SK-N-SH (cell line): Measurements from ENCODE around the gene OSCAR. TPM values are rescaled to one million over a fixed set of nuclear protein-coding genes. Genes with fewer than 3 reads are reported as not detected.

Experiments
- CTCF ChIA-PET: fragments of 300-600, 350-600 bp; formaldehyde crosslinking; extraction: SDS; loops from one replicate; lab custom pipeline; 2021; lab: Yijun Ruan, JAX
- POLR2A ChIA-PET: fragments of 350-600 bp; sonication (Branson Sonifier 250); formaldehyde crosslinking; extraction: SDS; loops from one replicate; lab custom pipeline; 2020; ENCODE audit warnings: antibody characterized with exemption, inconsistent platforms; lab: Yijun Ruan, JAX
- DNase-seq: peaks from one replicate; pipeline ENCODE4 v3.0.0; 2012
- H2AFZ ChIP-seq: fragments of 200-600 bp; sonication (generic); 2 replicates; pipeline ENCODE4 v1.8.1; 2016; ENCODE audit warnings: antibody characterized with exemption, mild to moderate bottlenecking, low read depth
- H3F3A ChIP-seq: fragments of 200-600 bp; sonication (generic); replicated peaks from 2 replicates; pipeline ENCODE3; 2016; ENCODE audit warnings: antibody characterized with exemption, mild to moderate bottlenecking; ENCODE audit not compliant: insufficient read depth
- H3K27ac ChIP-seq, 2 experiments: fragments of 200-500 bp in 1 of 2; fragments of 200-600 bp in 1 of 2; sonication (Bioruptor generic) in 1 of 2; sonication (generic), shearing (Covaris generic) in 1 of 2; 2 replicates each; pipeline versions ENCODE4 v1.5.1 to v1.6.1; 2014 to 2016; ENCODE audit warnings: low read depth in 2 of 2, inconsistent platforms in 1 of 2, low read length in 1 of 2, mild to moderate bottlenecking in 1 of 2, mixed read lengths in 1 of 2
- H3K27me3 ChIP-seq: fragments of 200-600 bp; sonication (generic), shearing (Covaris generic); 2 replicates; pipeline ENCODE4 v1.6.1; 2016; ENCODE audit warnings: mixed run types; ENCODE audit not compliant: insufficient read depth
- H3K36me3 ChIP-seq, 2 experiments: fragments of 200-500 bp in 1 of 2; fragments of 200-600 bp in 1 of 2; sonication (Bioruptor generic) in 1 of 2; sonication (generic) in 1 of 2; replicated peaks in 1 of 2; 2 replicates each; pipeline versions ENCODE3 to v1.5.1; 2014 to 2016; ENCODE audit warnings: low read length in 1 of 2, mild to moderate bottlenecking in 1 of 2; ENCODE audit not compliant: insufficient read depth in 2 of 2, control insufficient read depth in 1 of 2
- H3K4me1 ChIP-seq, 2 experiments: fragments of 200-500 bp in 1 of 2; fragments of 200-600 bp in 1 of 2; sonication (Bioruptor generic) in 1 of 2; sonication (generic), shearing (Covaris generic) in 1 of 2; 2 replicates each; pipeline versions ENCODE4 v1.5.1 to v1.6.1; 2014 to 2016; ENCODE audit warnings: low read depth in 1 of 2, low read length in 1 of 2, mixed run types in 1 of 2; ENCODE audit not compliant: insufficient read depth in 2 of 2, control insufficient read depth in 1 of 2
- H3K4me2 ChIP-seq: fragments of 200-600 bp; sonication (generic), shearing (Covaris generic); 2 replicates; pipeline ENCODE4 v1.6.1; 2017; ENCODE audit warnings: mixed run types
- H3K4me3 ChIP-seq, 2 experiments: fragments of 200-500 bp in 1 of 2; fragments of 200-600 bp in 1 of 2; sonication (Bioruptor generic) in 1 of 2; sonication (generic), shearing (Covaris generic) in 1 of 2; 2 replicates each; pipeline versions ENCODE4 v1.5.1 to v1.8.1; 2014 to 2016; ENCODE audit warnings: low read depth in 2 of 2, inconsistent platforms in 1 of 2, low read length in 1 of 2, mild to moderate bottlenecking in 1 of 2, mixed read lengths in 1 of 2, moderate library complexity in 1 of 2
- H3K79me2 ChIP-seq: fragments of 200-600 bp; sonication (generic); 2 replicates; pipeline ENCODE4 v1.8.1; 2017; ENCODE audit warnings: mild to moderate bottlenecking; ENCODE audit not compliant: insufficient read depth
- H3K9ac ChIP-seq: fragments of 200-600 bp; sonication (generic); 2 replicates; pipeline ENCODE4 v1.6.1; 2017; ENCODE audit warnings: mixed run types
- H3K9me2 ChIP-seq: fragments of 200-600 bp; sonication (generic); 2 replicates; pipeline ENCODE4 v1.6.1; 2017; ENCODE audit warnings: mixed run types
- H3K9me3 ChIP-seq: fragments of 200-600 bp; sonication (generic); 2 replicates; pipeline ENCODE4 v1.6.1; 2017; ENCODE audit warnings: mixed run types, mild to moderate bottlenecking, moderate library complexity
- H4K20me1 ChIP-seq: fragments of 200-600 bp; sonication (generic); 2 replicates; pipeline ENCODE4 v1.6.1; 2017; ENCODE audit warnings: mild to moderate bottlenecking, mixed run types; ENCODE audit not compliant: insufficient read depth
- FOXJ3 ChIP-seq: sonication (generic); formaldehyde crosslinking; IDR thresholded peaks from 2 replicates; pipeline ENCODE4 v1.5.1; 2020; ENCODE audit warnings: mild to moderate bottlenecking, missing genetic modification reagents
- FOXM1 ChIP-seq: IDR thresholded peaks from 2 replicates; pipeline ENCODE4 v1.4.0; 2012; ENCODE audit warnings: low read depth, mild to moderate bottlenecking
- JUND ChIP-seq: IDR thresholded peaks from 2 replicates; pipeline ENCODE4 v1.4.0; 2012
- MEF2A ChIP-seq: IDR thresholded peaks from 2 replicates; pipeline ENCODE4 v1.4.0; 2012; ENCODE audit warnings: low read depth, borderline replicate concordance
- MXI1 ChIP-seq: IDR thresholded peaks from 2 replicates; pipeline ENCODE4 v1.6.1; 2012; ENCODE audit warnings: mild to moderate bottlenecking, low read depth, low read length, improper control_type of control experiment
- NFIC ChIP-seq: IDR thresholded peaks from 2 replicates; pipeline ENCODE4 v1.4.0; 2012; ENCODE audit warnings: borderline replicate concordance
- POLR2AphosphoS5 ChIP-seq: IDR thresholded peaks from 2 replicates; pipeline ENCODE4 v1.6.1; 2012; ENCODE audit warnings: low read depth, low read length
- RFX5 ChIP-seq: IDR thresholded peaks from 2 replicates; pipeline ENCODE4 v1.6.1; 2012; ENCODE audit warnings: mild to moderate bottlenecking, improper control_type of control experiment, low read length
- WGBS: methylation state at CpG from one replicate; pipeline ENCODE4 v1.1.6; 2017; ENCODE audit warnings: low lambda C conversion rate; 5-methylcytosine and 5-hydroxymethylcytosine counted together
- polyA plus RNA-seq, 3 experiments: library from polyadenylated mRNA; depleted of rRNA; stranded (reverse); fragments of >200 nt; gene quantifications; 2 replicates each; pipeline ENCODE4 v1.2.3, GENCODE V29; 2012
- TF ChIP-seq, protein P1 (sequence below): fragments of 150-350 bp; IDR thresholded peaks from 2 replicates; pipeline ENCODE4 v1.6.1; 2016; ENCODE audit warnings: mild to moderate bottlenecking, low read depth, low read length
- TF ChIP-seq, protein P2 (sequence below): IDR thresholded peaks from 2 replicates; pipeline ENCODE4 v1.4.0; 2012; ENCODE audit warnings: low read depth, borderline replicate concordance
- TF ChIP-seq, protein P3 (sequence below): IDR thresholded peaks from 2 replicates; pipeline ENCODE4 v1.4.0; 2012; ENCODE audit warnings: low read depth

Gene OSCAR
- polyA plus RNA-seq, 1 of the 3 experiments (the other 2 are of a cell fraction) = 1.2 TPM

DNA sequence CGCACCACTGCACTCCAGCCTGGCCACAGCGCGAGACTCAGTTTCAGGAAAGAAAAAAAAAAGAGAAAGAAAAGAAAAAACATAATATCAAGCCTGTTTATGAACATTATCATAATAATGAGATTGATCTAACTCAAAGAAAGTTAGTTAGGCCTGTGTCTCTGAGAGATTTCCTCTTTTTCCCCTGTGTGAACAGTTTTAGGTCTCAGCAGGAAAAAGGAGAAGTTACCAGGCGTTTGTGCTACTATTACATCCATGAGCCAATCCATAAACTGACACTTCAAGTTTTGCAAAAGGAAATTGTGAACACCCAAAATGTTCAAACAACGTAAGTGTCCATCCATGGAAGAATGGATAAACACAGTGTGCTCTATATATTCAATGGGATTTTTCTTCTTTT, 23.3 kb downstream of the OSCAR start:
- ChIA-PET POLR2A (no interaction called here), CTCF (no interaction called here)
- no peak overlapping the region for H3K4me3 ChIP-seq
- no peak overlapping the region for H3K27ac ChIP-seq
- no peaks in the 10 kb centered on the region for H3K36me3 ChIP-seq
- no peaks in the 10 kb centered on the region for H3K4me1 ChIP-seq
- 18% methylated on average over 5 of the region's 5 CpGs for WGBS
- H3K9me2 ChIP-seq = no peaks in the 10 kb centered on the region
- H3K9ac ChIP-seq = no peak overlapping the region
- TF ChIP-seq FOXM1 = no peak
- TF ChIP-seq MXI1 = no peak
- no peak overlapping the region for H2AFZ ChIP-seq
- no peaks in the 10 kb centered on the region for H3K79me2 ChIP-seq
- DNase-seq = no peak
- no peak overlapping the region for H3K4me2 ChIP-seq
- no peaks in the 10 kb centered on the region for H4K20me1 ChIP-seq
- no peaks in the 10 kb centered on the region for H3F3A ChIP-seq
- peaks cover 50% of the 10 kb centered on the region; the same call in 1 of the 2 replicates for H3K27me3 ChIP-seq
- H3K9me3 ChIP-seq = no peaks in the 10 kb centered on the region

DNA sequence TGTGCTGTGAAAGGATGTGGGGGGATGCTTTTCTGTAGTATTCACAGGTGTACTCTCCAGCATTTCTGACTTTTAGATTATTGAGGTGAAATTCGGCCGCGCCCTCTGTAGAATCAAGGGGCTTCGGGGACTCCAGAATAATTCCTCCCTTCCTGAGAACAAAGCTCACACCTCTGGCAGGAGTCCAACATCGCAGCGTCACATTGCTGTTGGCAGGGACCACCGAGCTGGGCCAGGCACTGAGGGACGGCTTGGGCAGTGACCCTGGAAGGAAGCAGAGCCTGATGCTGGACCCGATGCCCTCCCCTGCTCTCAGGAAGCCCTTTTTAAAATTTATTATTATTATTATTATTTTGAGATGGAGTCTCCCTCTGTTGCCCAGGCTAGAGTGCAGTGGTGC, 25.8 kb downstream of the OSCAR start:
- ChIA-PET CTCF (interaction anchor here (0.6 kb wide), 1 partner anchor 116 kb away, joined by 3 read pairs; no protein-coding TSS in a partner anchor), POLR2A (no interaction called here)
- H3K4me2 ChIP-seq = no peak overlapping the region
- no peaks in the 10 kb centered on the region for H3K9me3 ChIP-seq
- no peaks in the 10 kb centered on the region for H3K79me2 ChIP-seq
- H3K27ac ChIP-seq = no peak overlapping the region
- TF ChIP-seq, protein P1, sequence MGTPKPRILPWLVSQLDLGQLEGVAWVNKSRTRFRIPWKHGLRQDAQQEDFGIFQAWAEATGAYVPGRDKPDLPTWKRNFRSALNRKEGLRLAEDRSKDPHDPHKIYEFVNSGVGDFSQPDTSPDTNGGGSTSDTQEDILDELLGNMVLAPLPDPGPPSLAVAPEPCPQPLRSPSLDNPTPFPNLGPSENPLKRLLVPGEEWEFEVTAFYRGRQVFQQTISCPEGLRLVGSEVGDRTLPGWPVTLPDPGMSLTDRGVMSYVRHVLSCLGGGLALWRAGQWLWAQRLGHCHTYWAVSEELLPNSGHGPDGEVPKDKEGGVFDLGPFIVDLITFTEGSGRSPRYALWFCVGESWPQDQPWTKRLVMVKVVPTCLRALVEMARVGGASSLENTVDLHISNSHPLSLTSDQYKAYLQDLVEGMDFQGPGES = no peak
- TF ChIP-seq JUND (no peak), MEF2A (no peak), NFIC (no peak), FOXM1 (no peak), RFX5 (no peak), FOXJ3 (CRISPR knock-in tag) (no peak), POLR2AphosphoS5 (no peak)
- TF ChIP-seq, protein P2, sequence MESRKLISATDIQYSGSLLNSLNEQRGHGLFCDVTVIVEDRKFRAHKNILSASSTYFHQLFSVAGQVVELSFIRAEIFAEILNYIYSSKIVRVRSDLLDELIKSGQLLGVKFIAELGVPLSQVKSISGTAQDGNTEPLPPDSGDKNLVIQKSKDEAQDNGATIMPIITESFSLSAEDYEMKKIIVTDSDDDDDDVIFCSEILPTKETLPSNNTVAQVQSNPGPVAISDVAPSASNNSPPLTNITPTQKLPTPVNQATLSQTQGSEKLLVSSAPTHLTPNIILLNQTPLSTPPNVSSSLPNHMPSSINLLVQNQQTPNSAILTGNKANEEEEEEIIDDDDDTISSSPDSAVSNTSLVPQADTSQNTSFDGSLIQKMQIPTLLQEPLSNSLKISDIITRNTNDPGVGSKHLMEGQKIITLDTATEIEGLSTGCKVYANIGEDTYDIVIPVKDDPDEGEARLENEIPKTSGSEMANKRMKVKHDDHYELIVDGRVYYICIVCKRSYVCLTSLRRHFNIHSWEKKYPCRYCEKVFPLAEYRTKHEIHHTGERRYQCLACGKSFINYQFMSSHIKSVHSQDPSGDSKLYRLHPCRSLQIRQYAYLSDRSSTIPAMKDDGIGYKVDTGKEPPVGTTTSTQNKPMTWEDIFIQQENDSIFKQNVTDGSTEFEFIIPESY = no peak
- TF ChIP-seq, protein P3, sequence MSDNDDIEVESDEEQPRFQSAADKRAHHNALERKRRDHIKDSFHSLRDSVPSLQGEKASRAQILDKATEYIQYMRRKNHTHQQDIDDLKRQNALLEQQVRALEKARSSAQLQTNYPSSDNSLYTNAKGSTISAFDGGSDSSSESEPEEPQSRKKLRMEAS = no peak
- H3K4me3 ChIP-seq = no peak overlapping the region
- no peaks in the 10 kb centered on the region for H3K4me1 ChIP-seq
- no peaks in the 10 kb centered on the region for H4K20me1 ChIP-seq
- WGBS = 17% methylated on average over 9 of the region's 9 CpGs
- DNase-seq = no peak
- H3K36me3 ChIP-seq = no peaks in the 10 kb centered on the region
- H2AFZ ChIP-seq = no peak overlapping the region
- H3K27me3 ChIP-seq = peaks cover 66% of the 10 kb centered on the region; the same call in 1 of the 2 replicates
- H3K9me2 ChIP-seq = no peaks in the 10 kb centered on the region
- H3K9ac ChIP-seq = no peak overlapping the region
- no peaks in the 10 kb centered on the region for H3F3A ChIP-seq
